ENCODE data around the gene KIFAP3.

- TF ChIP-seq CTCF (IDR thresholded peaks at IDR 0.05) (no peak), POLR2A (IDR thresholded peaks at IDR 0.05) (no peak)
Observed at GRCh38 chr1:169885207-169885606, 189.3 kb downstream of the KIFAP3 start.

All from prostate gland (tissue), 2 donors.